GM18867 (cell line): ENCODE results near the gene TUFM.
"Not testable (repeated sequence)": the region's sequence is repeated elsewhere in the genome, so short reads cannot be mapped to it uniquely, and the experiment has no call there.

Experiments
- ATAC-seq: cut with Tn5 transposase; IDR thresholded peaks from one replicate; pipeline ENCODE4 v1.9.1; 2021; ENCODE audit warnings: mild to moderate bottlenecking, moderate library complexity; ENCODE audit not compliant: unreplicated experiment

Gene TUFM

DNA sequence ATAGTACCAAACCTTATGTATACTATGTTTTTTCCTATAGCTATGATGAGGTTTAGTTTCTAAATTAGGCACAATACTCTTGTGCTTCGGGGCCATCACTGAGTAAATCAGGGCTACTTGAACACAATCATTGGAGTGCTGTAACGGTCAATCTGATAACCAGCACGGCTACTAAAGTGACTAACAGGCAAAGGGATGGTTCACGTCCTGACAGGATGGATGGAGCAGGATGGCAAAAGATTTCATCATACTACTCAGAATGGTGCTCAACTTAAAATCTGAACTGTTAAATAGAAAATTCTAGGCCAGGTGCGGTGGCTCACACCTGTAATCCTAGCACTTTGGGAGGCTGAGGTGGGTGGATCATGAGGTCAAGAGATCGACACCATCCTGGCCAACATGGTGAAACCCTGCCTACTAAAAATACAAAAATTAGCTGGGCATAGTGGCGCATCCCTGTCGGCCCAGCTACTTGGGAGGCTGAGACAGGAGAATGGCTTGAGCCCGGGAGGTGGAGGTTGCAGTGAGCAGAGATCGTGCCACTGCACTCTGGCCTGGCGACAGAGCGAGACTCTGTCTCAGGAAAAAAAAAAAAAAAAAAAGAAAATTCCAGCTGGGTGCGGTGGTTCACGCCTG, 7.0 kb downstream of the TUFM start:
- ATAC-seq = no peak

GRCh38 chr16:28838558-28838918, 7.6 kb downstream of the TUFM start:
- ATAC-seq = no peak

DNA sequence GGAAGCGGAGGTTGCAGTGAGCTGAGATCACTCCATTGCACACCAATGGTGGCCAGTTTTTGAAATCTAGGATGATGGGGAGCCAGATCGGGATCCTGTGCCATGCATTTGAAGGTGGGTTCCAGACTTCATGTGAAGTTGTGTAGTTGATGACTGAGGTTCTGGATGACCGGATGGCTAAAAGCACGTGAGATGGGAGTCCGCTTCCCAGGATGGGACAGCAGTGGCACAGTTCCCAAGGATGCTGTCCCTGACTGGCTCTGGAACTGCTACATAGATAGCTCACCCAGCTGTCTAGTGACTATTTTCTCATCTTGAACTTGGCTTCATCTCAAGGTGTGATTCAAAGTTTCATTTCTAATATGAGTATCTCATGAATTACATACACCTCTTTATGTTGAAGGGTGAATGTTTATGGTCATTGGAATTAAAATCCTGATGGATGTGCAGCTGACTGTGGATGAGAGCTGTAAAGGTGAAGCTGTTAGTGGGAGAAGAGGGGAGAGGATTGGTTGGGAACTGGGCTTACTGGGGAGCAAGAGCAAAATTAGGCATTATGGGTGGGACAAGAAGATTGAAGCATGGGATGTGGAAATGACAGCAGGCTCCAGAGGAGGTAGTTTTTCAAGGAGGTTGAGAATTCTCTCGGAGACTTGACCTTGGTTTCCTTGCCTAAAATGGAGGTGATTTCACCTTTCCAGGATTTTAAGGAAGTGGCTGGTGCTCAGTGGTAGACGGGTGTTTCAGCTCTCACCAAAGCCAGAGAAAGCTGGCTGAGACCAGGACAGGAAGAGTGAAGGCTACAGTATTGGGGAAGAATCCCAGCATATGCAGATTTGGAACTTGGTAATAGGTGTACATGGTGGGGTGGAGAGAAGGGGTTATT, 8.2 kb downstream of the TUFM start:
- no peak for ATAC-seq

DNA sequence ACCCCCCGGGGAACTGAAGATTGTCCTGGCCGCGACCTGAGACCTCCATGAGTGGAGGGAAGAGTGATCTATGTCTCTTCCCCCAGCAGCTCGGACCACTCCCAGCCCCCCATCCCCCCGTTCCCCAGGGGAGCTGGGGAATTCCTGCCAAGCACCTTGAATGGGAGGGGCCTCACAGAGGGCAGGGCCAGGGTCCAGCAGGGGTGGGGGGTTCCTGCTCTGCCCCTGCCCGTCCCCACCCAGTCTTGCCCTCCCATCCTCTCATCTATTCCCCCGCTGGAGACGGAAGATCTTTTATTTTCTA, 9.4 kb downstream of the TUFM start:
- no peak for ATAC-seq

DNA sequence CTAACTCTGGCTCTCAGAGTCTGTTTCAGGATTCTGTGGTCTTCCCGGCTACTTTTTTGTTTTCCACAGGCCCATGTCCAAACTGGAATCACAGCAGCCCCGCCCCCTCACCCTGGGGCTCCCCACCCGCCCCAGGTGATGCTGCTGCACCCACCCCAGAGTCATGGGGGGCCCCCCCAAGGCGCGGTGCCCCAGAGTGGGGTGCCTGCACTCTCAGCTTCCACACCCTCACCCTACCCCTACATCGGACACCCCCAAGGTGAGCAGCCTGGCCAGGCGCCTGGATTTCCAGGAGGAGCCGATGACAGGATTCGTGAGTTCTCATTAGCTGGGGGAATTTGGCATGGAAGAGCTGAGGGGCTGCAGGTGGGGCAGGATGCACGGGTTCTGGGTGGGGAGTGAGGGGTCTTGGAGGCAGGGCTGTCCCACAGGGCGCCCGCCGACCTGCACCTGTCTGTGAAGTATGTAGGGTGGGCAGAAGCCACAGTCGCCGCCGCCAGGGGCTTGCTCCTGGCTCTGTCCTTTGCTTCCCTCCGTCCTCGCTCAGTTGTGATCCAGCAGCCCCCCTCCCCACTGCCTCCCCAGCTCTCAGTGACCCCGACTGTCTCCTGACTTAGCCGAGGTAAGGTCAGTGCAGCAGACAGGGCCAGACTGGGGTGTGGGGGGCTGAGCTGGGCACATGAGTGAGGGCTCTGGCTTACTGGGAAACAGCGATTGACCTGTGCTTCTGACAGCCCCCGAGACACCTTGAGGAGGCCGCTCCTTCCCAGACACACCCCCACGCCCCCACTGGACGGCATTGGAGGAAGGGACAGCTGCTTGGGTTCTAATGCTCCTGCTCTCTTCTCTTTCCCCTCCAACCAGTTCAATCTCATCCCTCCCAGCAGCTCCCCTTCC, 10.0 kb downstream of the TUFM start:
- ATAC-seq = no peak

GRCh38 chr16:28834873-28835863, 11.0 kb downstream of the TUFM start:
- ATAC-seq = no peak

DNA sequence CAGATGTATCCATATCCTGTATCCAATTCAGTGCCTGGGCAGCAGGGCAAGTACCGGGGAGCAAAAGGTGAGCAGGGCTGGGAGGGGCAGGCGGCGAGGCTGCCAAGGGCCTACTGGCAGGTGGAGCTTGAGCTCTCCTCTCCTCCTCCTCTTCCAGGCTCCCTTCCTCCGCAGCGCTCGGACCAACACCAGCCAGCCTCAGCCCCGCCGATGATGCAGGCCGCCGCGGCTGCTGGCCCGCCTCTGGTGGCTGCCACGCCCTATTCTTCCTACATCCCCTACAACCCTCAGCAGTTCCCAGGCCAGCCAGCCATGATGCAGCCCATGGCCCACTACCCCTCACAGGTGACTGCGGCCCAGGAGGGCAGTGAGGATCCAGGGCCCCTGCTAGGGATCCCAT, 11.8 kb downstream of the TUFM start:
- ATAC-seq = no peak

- no peak for ATAC-seq
These were observed 15.6 kb downstream of the TUFM start for GRCh38 chr16:28830531-28830930.

DNA sequence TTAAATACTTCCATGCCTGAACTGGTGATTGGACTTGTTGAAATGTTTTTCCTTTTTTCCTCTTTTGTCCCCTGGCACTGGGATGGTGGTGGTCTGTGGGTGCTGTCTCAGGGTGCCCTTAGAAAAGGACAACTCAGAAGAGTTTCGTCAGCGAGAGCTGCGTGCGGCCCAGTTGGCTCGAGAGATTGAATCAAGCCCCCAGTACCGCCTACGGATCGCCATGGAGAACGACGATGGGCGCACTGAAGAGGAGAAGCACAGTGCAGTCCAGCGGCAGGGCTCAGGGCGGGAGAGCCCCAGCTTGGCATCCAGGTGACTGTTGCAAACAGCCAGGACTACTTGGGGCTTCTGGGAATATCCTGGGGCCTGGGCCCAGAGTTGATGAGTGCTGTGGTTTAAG, 16.4 kb downstream of the TUFM start:
- ATAC-seq = no peak

DNA sequence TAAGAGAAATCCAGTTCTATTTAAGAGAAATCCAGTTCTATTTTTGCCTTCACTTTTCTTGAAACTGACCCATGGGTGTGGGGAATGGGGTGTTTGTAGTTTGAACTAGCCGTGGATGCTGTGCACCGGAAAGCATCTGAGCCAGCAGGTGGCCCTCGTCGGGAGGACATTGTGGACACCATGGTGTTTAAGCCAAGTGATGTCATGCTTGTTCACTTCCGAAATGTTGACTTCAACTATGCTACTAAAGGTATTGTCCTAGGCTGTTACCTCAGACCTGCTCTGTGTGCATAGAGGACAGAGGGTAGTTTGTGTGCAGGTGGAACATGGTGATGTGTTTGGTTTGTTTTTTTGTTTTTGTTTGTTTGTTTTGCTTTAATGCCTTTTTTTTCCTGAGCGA, 20.0 kb downstream of the TUFM start:
- ATAC-seq = no peak

DNA sequence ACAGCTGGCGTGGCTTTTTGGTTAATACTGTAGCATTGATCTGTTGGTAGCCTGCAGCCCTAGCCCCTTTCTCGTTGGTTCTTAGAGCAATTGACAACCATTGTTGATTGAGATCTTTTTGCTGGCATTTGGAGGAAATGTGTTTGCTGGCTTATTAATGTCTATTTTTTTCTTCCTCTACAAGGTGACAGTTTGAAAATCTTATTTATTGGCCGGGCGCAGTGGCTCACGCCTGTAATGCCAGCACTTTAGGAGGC, 21.5 kb downstream of the TUFM start:
- no peak for ATAC-seq

GRCh38 chr16:28823873-28824716, 22.1 kb downstream of the TUFM start:
- peak; percentile 56 for ATAC-seq

DNA sequence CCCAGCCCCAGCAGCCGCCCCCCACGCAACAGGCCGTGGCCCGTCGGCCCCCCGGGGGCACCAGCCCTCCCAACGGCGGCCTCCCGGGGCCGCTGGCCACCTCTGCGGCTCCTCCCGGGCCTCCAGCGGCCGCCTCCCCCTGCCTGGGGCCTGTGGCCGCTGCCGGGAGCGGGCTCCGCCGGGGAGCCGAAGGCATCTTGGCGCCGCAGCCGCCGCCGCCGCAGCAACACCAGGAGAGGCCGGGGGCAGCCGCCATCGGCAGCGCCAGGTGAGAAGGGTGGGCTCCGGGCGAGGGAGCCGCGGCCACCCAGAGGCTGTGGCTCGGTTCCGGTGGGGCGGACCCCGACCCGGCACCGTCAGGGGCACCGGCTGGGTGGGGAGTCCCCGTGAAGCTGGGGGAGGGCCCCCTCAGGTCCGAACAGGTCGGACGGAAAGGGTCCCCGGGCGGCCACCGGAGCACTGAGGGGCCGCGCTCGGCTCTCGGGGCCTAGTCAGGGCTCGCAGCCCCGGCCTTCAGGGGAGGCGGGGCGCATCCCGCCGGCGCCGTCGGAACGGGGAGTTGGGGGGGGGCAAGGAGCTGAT, 22.8 kb downstream of the TUFM start:
- peak; percentile 20 for ATAC-seq

- ATAC-seq = peak; percentile 44
These were observed 23.4 kb downstream of the TUFM start, which contains the start of gene ATXN2L for GRCh38 chr16:28822520-28823290. ATXN2L (plus strand) TSS chr16:28822999; CDS start chr16:28823260, 261 bp downstream.

DNA sequence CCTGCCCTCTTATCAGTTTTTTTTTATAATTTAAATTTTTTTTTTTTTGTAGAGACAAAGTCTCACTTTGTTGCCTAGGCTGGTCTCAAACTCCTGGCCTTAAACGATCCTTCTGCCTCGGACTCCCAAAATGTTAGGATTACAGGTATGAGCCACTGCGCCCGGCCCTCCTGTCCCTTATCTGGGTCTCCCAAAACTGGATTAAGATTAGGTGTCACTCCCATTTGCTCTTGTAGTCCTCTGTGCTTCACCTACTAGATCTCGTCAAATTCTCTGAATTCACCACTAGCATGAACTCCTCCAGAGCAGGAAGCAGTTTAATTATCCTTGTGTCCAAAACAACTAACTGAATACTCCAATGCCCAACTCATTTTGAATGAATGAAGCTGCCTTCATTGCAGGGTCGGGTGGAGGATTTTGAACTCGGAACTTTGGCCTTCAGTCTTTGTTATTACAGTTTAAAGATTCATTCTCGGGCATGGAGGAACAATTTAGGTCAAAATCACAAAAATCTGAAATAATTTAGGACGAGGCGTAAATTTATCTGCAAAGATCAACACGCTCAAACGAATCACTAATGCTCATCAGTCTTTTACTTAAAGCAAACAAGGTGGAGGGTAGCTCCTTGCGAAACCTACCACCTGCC, 24.2 kb downstream of the TUFM start:
- no peak for ATAC-seq

GRCh38 chr16:28820546-28820945, 25.6 kb downstream of the TUFM start:
- not testable (repeated sequence) for ATAC-seq

DNA sequence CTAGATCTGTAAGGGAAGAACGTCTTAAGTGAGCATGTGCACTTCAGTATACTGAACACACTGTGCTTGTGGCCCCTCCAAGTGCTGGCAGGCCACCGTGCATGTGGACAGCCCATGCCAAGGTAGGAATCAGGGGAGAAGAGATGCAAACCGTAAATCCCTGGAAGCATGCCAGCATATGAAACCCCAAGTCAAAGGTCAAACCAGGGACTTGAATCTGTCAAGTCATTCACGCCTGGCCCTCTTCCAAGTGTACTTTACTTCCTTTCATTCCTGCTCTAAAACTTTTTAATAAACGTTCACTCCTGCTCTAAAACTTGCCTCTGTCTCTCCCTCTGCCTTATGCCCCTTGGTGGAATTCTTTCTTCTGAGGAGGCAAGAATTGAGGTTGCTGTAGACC, 26.1 kb downstream of the TUFM start:
- ATAC-seq = no peak

- ATAC-seq = not testable (repeated sequence)
These were observed 38.6 kb downstream of the TUFM start for GRCh38 chr16:28807445-28808120.
